Psoas muscle (tissue), 8 donors: ENCODE data around the gene AMOTL1. TPM values are rescaled to one million over a fixed set of nuclear protein-coding genes. Genes with fewer than 3 reads are reported as not detected.

Experiments used
- ATAC-seq, 4 donors: fragments of 200-7000 bp; cut with Tn5 transposase; one replicate each; pipeline ENCODE4 v1.9.1; 2020; ENCODE audit warnings: moderate library complexity in 3 of 4, mild to moderate bottlenecking in 2 of 4
- DNase-seq, 2 donors: peaks; one replicate each; pipeline ENCODE4 v3.0.0-alpha.2; 2020
- H3K27ac ChIP-seq: fragments of 200-600 bp; one replicate; pipeline ENCODE4 v1.8.0; 2022
- H3K27me3 ChIP-seq, 3 donors: fragments of 200-600 bp in 1 of 3; one replicate each; pipeline versions ENCODE4 v1.6.1 to v1.8.0; 2013 to 2022; ENCODE audit warnings: low read length in 2 of 3, mild to moderate bottlenecking in 2 of 3, moderate library complexity in 1 of 3; ENCODE audit not compliant: insufficient read depth in 3 of 3
- H3K36me3 ChIP-seq, 2 donors: fragments of 200-600 bp in 1 of 2; one replicate each; pipeline versions ENCODE4 v1.6.1 to v1.8.0; 2013 to 2022; ENCODE audit warnings: low read depth in 1 of 2, mild to moderate bottlenecking in 1 of 2, moderate library complexity in 1 of 2; ENCODE audit not compliant: insufficient read depth in 1 of 2
- H3K4me1 ChIP-seq: fragments of 200-600 bp; one replicate; pipeline ENCODE4 v1.8.0; 2022
- H3K4me3 ChIP-seq: fragments of 200-600 bp; one replicate; pipeline ENCODE4 v1.8.0; 2022; ENCODE audit warnings: mild to moderate bottlenecking
- H3K9me3 ChIP-seq: fragments of 200-600 bp; one replicate; pipeline ENCODE4 v1.8.0; 2022
- WGBS, 3 donors: extraction: QIAGEN DNeasy Blood & Tissue Kit; methylation state at CpG; one replicate each; pipeline versions ENCODE4 v1.1.6 to v1.1.7; 2013; 5-methylcytosine and 5-hydroxymethylcytosine counted together
- intact Hi-C, 2 donors: fragments of 100-400 bp; cut with DNase I; formaldehyde crosslinking; loops; one replicate each; pipeline versions ENCODE4 v1.11.0 to v1.14.2; 2022
- polyA plus RNA-seq, 3 donors: library from polyadenylated mRNA; stranded (reverse); fragments of 200-250 nt; gene quantifications; one replicate each; pipeline ENCODE4 v1.2.3, GENCODE V29; 2013
- total RNA-seq, 4 donors: library from RNA; stranded (reverse); fragmentation: NEBNext Ultra II Directional in 2 of 4; extraction: Animal tissue kit (Norgen Biotek cat#: 25700) in 2 of 4; gene quantifications; one replicate each; pipeline versions ENCODE4 v1.2.1 to v1.2.4, GENCODE V29; 2021 to 2023
- TF ChIP-seq, protein P1 (sequence below): fragments of 200-600 bp; IDR thresholded peaks from one replicate; pipeline ENCODE4 v1.8.0; 2022; ENCODE audit warnings: antibody characterized with exemption
- donor health status: healthy with polysubstance abuse.
- donor health status: DM: no; HTN: no; CAD: no; lungs with moderate emphysema.
- donor health status: Bipolar disorder and iron deficiency.
- donor health status: healthy.
- donor health status: DM: yes; HTN: yes; CAD: no.
- donor health status: DM: no; HTN: no; CAD: no.
- donor health status: DM: no; HTN: no; CAD: no.
- donor health status: DM: yes; HTN: yes; CAD: no.

Gene AMOTL1
- total and polyA plus RNA-seq, 7 donors, result 46.5 to 355 (median 225) TPM

GRCh38 chr11:94784884-94785283, 16.7 kb downstream of the AMOTL1 start:
- H3K4me3 ChIP-seq, result no peak overlapping the region
- intact Hi-C loops, result no loop called here
- TF ChIP-seq, protein P1, sequence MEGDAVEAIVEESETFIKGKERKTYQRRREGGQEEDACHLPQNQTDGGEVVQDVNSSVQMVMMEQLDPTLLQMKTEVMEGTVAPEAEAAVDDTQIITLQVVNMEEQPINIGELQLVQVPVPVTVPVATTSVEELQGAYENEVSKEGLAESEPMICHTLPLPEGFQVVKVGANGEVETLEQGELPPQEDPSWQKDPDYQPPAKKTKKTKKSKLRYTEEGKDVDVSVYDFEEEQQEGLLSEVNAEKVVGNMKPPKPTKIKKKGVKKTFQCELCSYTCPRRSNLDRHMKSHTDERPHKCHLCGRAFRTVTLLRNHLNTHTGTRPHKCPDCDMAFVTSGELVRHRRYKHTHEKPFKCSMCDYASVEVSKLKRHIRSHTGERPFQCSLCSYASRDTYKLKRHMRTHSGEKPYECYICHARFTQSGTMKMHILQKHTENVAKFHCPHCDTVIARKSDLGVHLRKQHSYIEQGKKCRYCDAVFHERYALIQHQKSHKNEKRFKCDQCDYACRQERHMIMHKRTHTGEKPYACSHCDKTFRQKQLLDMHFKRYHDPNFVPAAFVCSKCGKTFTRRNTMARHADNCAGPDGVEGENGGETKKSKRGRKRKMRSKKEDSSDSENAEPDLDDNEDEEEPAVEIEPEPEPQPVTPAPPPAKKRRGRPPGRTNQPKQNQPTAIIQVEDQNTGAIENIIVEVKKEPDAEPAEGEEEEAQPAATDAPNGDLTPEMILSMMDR, result no peak
- ATAC-seq, result no peak
- DNase-seq, result no peak
- H3K27me3 ChIP-seq, result no peaks in the 10 kb centered on the region
- H3K4me1 ChIP-seq, result peaks cover 97% of the 10 kb centered on the region
- peaks cover 0 to 1% of the 10 kb centered on the region in 2 donors for H3K36me3 ChIP-seq
- peak overlapping the region; percentile 92 for H3K27ac ChIP-seq
- no peaks in the 10 kb centered on the region for H3K9me3 ChIP-seq

GRCh38 chr11:94785509-94785908, 17.4 kb downstream of the AMOTL1 start:
- TF ChIP-seq, protein P1, result no peak
- WGBS, 3 donors, result 45 to 55% (median 48%) methylated on average over 4 of the region's 4 CpGs
- Histone ChIP-seq H3K27ac (peak overlapping the region; percentile 92), H3K27me3 (no peaks in the 10 kb centered on the region), H3K4me3 (no peak overlapping the region), H3K36me3 (peaks cover 0 to 3% of the 10 kb centered on the region in 2 donors), H3K9me3 (no peaks in the 10 kb centered on the region), H3K4me1 (peaks cover 98% of the 10 kb centered on the region)
- ATAC-seq (no peak), DNase-seq (no peak)
- intact Hi-C loops, result no loop called here

GRCh38 chr11:94786264-94787126, 18.3 kb downstream of the AMOTL1 start:
- peaks cover 0 to 3% of the 10 kb centered on the region in 2 donors for H3K36me3 ChIP-seq
- WGBS, 3 donors, result 52 to 58% (median 54%) methylated on average over 10 of the region's 10 CpGs
- peak overlapping the region; percentile 92 for H3K27ac ChIP-seq
- ATAC-seq, result peak in 1 of 4 donors; percentile 38
- intact Hi-C loops, result no loop called here
- peak overlapping the region; percentile 10 for H3K4me3 ChIP-seq
- no peak for DNase-seq
- no peaks in the 10 kb centered on the region for H3K27me3 ChIP-seq
- H3K9me3 ChIP-seq, result no peaks in the 10 kb centered on the region
- peaks cover 98% of the 10 kb centered on the region for H3K4me1 ChIP-seq
- TF ChIP-seq, protein P1, result peak; percentile 61

GRCh38 chr11:94787801-94788200, 19.6 kb downstream of the AMOTL1 start:
- TF ChIP-seq, protein P1, result no peak
- H3K36me3 ChIP-seq, result peaks cover 0 to 3% of the 10 kb centered on the region in 2 donors
- H3K27me3 ChIP-seq, result no peaks in the 10 kb centered on the region
- H3K4me1 ChIP-seq, result peaks cover 94% of the 10 kb centered on the region
- DNase-seq (no peak), ATAC-seq (peak in 3 of 4 donors; percentile 10 to 21 (median 11))
- WGBS, 3 donors, result 49 to 60% (median 50%) methylated on average over 5 of the region's 5 CpGs
- H3K27ac ChIP-seq, result peak overlapping the region; percentile 92
- intact Hi-C loops, result no loop called here
- H3K9me3 ChIP-seq, result no peaks in the 10 kb centered on the region
- H3K4me3 ChIP-seq, result peak overlapping the region; percentile 19
